Measurements from ENCODE around the gene ATXN1.

The ATXN1 gene

DNA sequence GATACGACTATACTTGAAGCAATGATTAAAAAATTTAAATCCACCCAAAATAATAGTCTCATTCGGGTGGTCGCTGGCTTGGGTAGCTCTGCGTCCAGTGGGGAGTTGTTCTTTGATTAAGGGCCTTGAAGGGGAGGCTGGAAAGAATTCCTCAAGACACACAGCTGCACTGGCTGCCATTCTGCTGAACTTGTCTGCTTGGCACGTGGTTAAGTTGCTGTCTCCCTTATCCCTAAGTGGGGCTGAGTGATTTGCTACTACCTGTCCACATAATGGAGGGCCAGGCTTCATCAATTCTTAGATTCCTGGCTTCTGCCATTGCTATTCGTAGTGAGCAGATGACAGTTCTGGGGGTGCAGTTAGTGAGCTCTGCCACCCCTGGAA, 424.4 kb downstream of the ATXN1 start:
- H3K9ac ChIP-seq (ENCODE audit: low read depth, low read length, poor library complexity), result no peak overlapping the region
- H2BK120ac ChIP-seq (ENCODE audit: low read depth, low read length), result no peak overlapping the region
- no peak overlapping the region for H3K23ac ChIP-seq (ENCODE audit: low read depth, low read length, poor library complexity)
- no peak overlapping the region for H2BK12ac ChIP-seq (ENCODE audit: low read length)
- H3K79me1 ChIP-seq (ENCODE audit: low read depth, low read length), result no peaks in the 10 kb centered on the region
- no peak overlapping the region for H3K27ac ChIP-seq (replicated peaks; ENCODE audit: low read length)
- no CpG with 5 or more reads among the region's 6 CpGs for WGBS, 2 donors (ENCODE audit: extremely low coverage in 2 of 2, insufficient read length in 2 of 2, insufficient replicate concordance in 1 of 2)
- peak overlapping the region; percentile 22 for H4K91ac ChIP-seq (ENCODE audit: low read depth, low read length, poor library complexity)
- no peak overlapping the region for H2AFZ ChIP-seq (ENCODE audit: low read length)
- no peak overlapping the region for H2BK15ac ChIP-seq (ENCODE audit: low read length)
- peaks cover 4 to 14% of the 10 kb centered on the region in 2 donors for H3K4me1 ChIP-seq (ENCODE audit: control insufficient read depth in 2 of 2, insufficient read depth in 1 of 2, low read depth in 1 of 2, low read length in 2 of 2)
- no peaks in the 10 kb centered on the region for H3K27me3 ChIP-seq (ENCODE audit: control insufficient read depth in 3 of 3, insufficient read depth in 3 of 3, low read depth in 1 of 3, low read length in 3 of 3)
- no peak overlapping the region for H2AK5ac ChIP-seq (ENCODE audit: low read depth, low read length)
- no peak for DNase-seq (ENCODE audit: low spot score)
- H3K14ac ChIP-seq (ENCODE audit: low read length), result no peak overlapping the region
- H2BK5ac ChIP-seq (ENCODE audit: low read length), result no peak overlapping the region
- no peak overlapping the region for H4K8ac ChIP-seq (ENCODE audit: low read depth, low read length)
- H3K9me3 ChIP-seq (replicated peaks in 1 of 2; ENCODE audit: control insufficient read depth in 2 of 2, insufficient read depth in 1 of 2, low read depth in 1 of 2, low read length in 2 of 2), result peaks cover 0 to 3% of the 10 kb centered on the region in 2 donors
- H3K18ac ChIP-seq (ENCODE audit: low read length), result no peak overlapping the region
- no peaks in the 10 kb centered on the region for H3K36me3 ChIP-seq (replicated peaks in 1 of 2; ENCODE audit: control insufficient read depth in 2 of 2, insufficient read depth in 2 of 2, low read length in 2 of 2)
- H3K4me3 ChIP-seq (ENCODE audit: low read length in 2 of 2), result no peak overlapping the region
- no peak overlapping the region for H3K4me2 ChIP-seq (ENCODE audit: insufficient read depth, low read length, poor library complexity, severe bottlenecking)
- H3K4ac ChIP-seq (ENCODE audit: low read length), result no peak overlapping the region

DNA sequence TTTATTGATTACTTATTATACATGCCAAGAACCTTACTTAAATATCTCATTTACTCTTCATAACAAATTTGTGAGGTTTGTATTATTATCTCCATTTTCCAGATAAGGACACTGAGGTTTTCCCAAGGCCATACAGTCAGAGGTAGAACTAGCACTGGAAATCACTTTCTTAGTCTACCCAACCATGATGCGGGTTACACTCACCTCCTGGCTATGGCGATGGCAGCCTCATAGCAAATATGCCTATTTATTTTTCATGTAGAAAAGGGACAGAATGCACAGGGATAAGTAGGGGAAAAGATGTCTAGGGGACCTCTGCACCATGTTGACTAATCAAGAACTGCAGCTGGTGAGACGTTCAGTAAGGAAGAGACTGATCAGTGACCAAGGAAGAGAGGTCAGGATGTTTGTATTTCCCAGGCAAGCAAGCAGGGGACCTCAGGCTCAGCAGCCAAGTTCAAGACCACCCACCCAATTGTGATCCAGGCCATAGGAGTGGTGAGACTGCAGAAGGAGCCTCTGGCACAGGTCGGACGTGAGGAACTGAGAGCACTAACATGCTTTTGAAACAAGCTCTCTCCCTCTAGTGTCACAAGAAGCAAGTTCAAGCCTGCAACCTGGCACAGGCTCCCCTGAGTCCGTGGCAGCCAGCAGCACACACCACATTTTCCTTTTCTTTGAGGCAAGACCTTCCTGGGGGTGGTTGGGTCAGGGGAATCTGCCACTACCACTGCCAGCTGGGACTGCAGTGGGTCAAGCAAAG, 425.0 kb downstream of the ATXN1 start:
- no peak overlapping the region for H2BK5ac ChIP-seq (ENCODE audit: low read length)
- no peaks in the 10 kb centered on the region for H3K79me1 ChIP-seq (ENCODE audit: low read depth, low read length)
- no peak overlapping the region for H3K4me3 ChIP-seq (ENCODE audit: low read length in 2 of 2)
- no peaks in the 10 kb centered on the region for H3K36me3 ChIP-seq (replicated peaks in 1 of 2; ENCODE audit: control insufficient read depth in 2 of 2, insufficient read depth in 2 of 2, low read length in 2 of 2)
- no peak overlapping the region for H2AK5ac ChIP-seq (ENCODE audit: low read depth, low read length)
- DNase-seq (ENCODE audit: low spot score), result no peak
- peaks cover 0 to 3% of the 10 kb centered on the region in 2 donors for H3K9me3 ChIP-seq (replicated peaks in 1 of 2; ENCODE audit: control insufficient read depth in 2 of 2, insufficient read depth in 1 of 2, low read depth in 1 of 2, low read length in 2 of 2)
- no peak overlapping the region for H2BK12ac ChIP-seq (ENCODE audit: low read length)
- H3K23ac ChIP-seq (ENCODE audit: low read depth, low read length, poor library complexity), result no peak overlapping the region
- no peaks in the 10 kb centered on the region for H3K27me3 ChIP-seq (ENCODE audit: control insufficient read depth in 3 of 3, insufficient read depth in 3 of 3, low read depth in 1 of 3, low read length in 3 of 3)
- H3K14ac ChIP-seq (ENCODE audit: low read length), result no peak overlapping the region
- no peak overlapping the region for H3K18ac ChIP-seq (ENCODE audit: low read length)
- no CpG with 5 or more reads among the region's 6 CpGs for WGBS, 2 donors (ENCODE audit: extremely low coverage in 2 of 2, insufficient read length in 2 of 2, insufficient replicate concordance in 1 of 2)
- H3K27ac ChIP-seq (replicated peaks; ENCODE audit: low read length), result no peak overlapping the region
- H3K4me1 ChIP-seq (ENCODE audit: control insufficient read depth in 2 of 2, insufficient read depth in 1 of 2, low read depth in 1 of 2, low read length in 2 of 2), result peaks cover 5 to 15% of the 10 kb centered on the region in 2 donors
- no peak overlapping the region for H3K4me2 ChIP-seq (ENCODE audit: insufficient read depth, low read length, poor library complexity, severe bottlenecking)
- H3K9ac ChIP-seq (ENCODE audit: low read depth, low read length, poor library complexity), result no peak overlapping the region
- no peak overlapping the region for H2AFZ ChIP-seq (ENCODE audit: low read length)
- H2BK120ac ChIP-seq (ENCODE audit: low read depth, low read length), result no peak overlapping the region
- H2BK15ac ChIP-seq (ENCODE audit: low read length), result no peak overlapping the region
- H4K8ac ChIP-seq (ENCODE audit: low read depth, low read length), result no peak overlapping the region
- no peak overlapping the region for H4K91ac ChIP-seq (ENCODE audit: low read depth, low read length, poor library complexity)
- H3K4ac ChIP-seq (ENCODE audit: low read length), result no peak overlapping the region

DNA sequence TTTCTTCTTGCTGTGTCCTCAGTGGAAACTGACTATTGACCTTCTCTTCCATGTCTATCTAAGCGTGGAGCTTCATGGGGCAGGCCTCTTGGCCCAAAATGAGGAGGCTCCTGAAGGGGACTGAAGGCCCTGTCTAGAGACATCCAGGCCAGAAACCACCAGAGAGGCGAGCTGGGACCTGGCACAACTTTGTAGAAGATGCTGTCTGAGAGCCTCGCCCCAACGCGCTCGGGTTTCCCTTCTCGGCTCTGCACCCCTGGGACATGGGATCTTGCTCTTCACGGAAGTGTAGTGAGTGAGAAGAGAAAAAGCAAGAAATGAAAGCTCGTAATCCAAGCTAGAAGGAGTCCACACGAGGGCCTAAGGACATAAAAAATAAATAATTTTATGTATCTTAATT, 426.1 kb downstream of the ATXN1 start:
- Histone ChIP-seq H2AK5ac (ENCODE audit: low read depth, low read length) (no peak overlapping the region), H3K27me3 (ENCODE audit: control insufficient read depth in 3 of 3, insufficient read depth in 3 of 3, low read depth in 1 of 3, low read length in 3 of 3) (no peaks in the 10 kb centered on the region), H3K36me3 (replicated peaks in 1 of 2; ENCODE audit: control insufficient read depth in 2 of 2, insufficient read depth in 2 of 2, low read length in 2 of 2) (no peaks in the 10 kb centered on the region), H4K8ac (ENCODE audit: low read depth, low read length) (no peak overlapping the region), H3K27ac (replicated peaks; ENCODE audit: low read length) (no peak overlapping the region), H3K23ac (ENCODE audit: low read depth, low read length, poor library complexity) (no peak overlapping the region), H2BK5ac (ENCODE audit: low read length) (no peak overlapping the region), H3K4me2 (ENCODE audit: insufficient read depth, low read length, poor library complexity, severe bottlenecking) (no peak overlapping the region), H3K4me1 (ENCODE audit: control insufficient read depth in 2 of 2, insufficient read depth in 1 of 2, low read depth in 1 of 2, low read length in 2 of 2) (peaks cover 5 to 15% of the 10 kb centered on the region in 2 donors), H3K18ac (ENCODE audit: low read length) (no peak overlapping the region), H3K9ac (ENCODE audit: low read depth, low read length, poor library complexity) (no peak overlapping the region), H2BK15ac (ENCODE audit: low read length) (no peak overlapping the region), H2BK120ac (ENCODE audit: low read depth, low read length) (no peak overlapping the region), H2AFZ (ENCODE audit: low read length) (no peak overlapping the region), H3K4ac (ENCODE audit: low read length) (no peak overlapping the region), H3K14ac (ENCODE audit: low read length) (no peak overlapping the region), H3K9me3 (replicated peaks in 1 of 2; ENCODE audit: control insufficient read depth in 2 of 2, insufficient read depth in 1 of 2, low read depth in 1 of 2, low read length in 2 of 2) (no peaks in the 10 kb centered on the region), H3K79me1 (ENCODE audit: low read depth, low read length) (no peaks in the 10 kb centered on the region), H2BK12ac (ENCODE audit: low read length) (no peak overlapping the region), H4K91ac (ENCODE audit: low read depth, low read length, poor library complexity) (no peak overlapping the region), H3K4me3 (ENCODE audit: low read length in 2 of 2) (no peak overlapping the region)
- DNase-seq (ENCODE audit: low spot score), result no peak
- no CpG with 5 or more reads among the region's 10 CpGs for WGBS, 2 donors (ENCODE audit: extremely low coverage in 2 of 2, insufficient read length in 2 of 2, insufficient replicate concordance in 1 of 2)

DNA sequence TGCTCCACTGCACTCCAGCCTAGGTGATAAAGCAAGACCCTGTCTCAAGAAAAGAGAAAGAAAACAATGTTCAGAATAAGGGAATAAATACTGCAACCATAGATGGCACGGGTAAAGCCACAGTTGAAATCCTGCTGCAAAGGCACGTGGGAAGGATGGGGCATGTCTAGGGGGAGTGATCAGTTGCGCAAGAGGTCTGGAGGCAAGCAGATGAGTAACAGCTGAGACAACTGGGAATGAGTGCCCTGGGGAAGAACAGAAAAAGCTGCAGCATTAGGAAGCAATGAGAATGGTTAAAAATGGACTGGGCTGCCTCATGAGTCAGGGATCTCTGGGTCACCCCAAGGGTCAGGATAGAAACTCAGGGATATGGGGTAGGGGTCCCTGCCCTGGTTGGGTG, 426.6 kb downstream of the ATXN1 start:
- no peak overlapping the region for H3K4me2 ChIP-seq (ENCODE audit: insufficient read depth, low read length, poor library complexity, severe bottlenecking)
- H3K36me3 ChIP-seq (replicated peaks in 1 of 2; ENCODE audit: control insufficient read depth in 2 of 2, insufficient read depth in 2 of 2, low read length in 2 of 2), result no peaks in the 10 kb centered on the region
- no peak overlapping the region for H3K18ac ChIP-seq (ENCODE audit: low read length)
- peaks cover 5 to 15% of the 10 kb centered on the region in 2 donors for H3K4me1 ChIP-seq (ENCODE audit: control insufficient read depth in 2 of 2, insufficient read depth in 1 of 2, low read depth in 1 of 2, low read length in 2 of 2)
- H2BK12ac ChIP-seq (ENCODE audit: low read length), result no peak overlapping the region
- DNase-seq (ENCODE audit: low spot score), result no peak
- H3K27me3 ChIP-seq (ENCODE audit: control insufficient read depth in 3 of 3, insufficient read depth in 3 of 3, low read depth in 1 of 3, low read length in 3 of 3), result peaks cover 0 to 1% (median 0%) of the 10 kb centered on the region in 3 experiments
- no peak overlapping the region for H3K23ac ChIP-seq (ENCODE audit: low read depth, low read length, poor library complexity)
- no peak overlapping the region for H4K8ac ChIP-seq (ENCODE audit: low read depth, low read length)
- H2AFZ ChIP-seq (ENCODE audit: low read length), result no peak overlapping the region
- no peaks in the 10 kb centered on the region for H3K79me1 ChIP-seq (ENCODE audit: low read depth, low read length)
- H3K4ac ChIP-seq (ENCODE audit: low read length), result no peak overlapping the region
- H2BK120ac ChIP-seq (ENCODE audit: low read depth, low read length), result no peak overlapping the region
- no peaks in the 10 kb centered on the region for H3K9me3 ChIP-seq (replicated peaks in 1 of 2; ENCODE audit: control insufficient read depth in 2 of 2, insufficient read depth in 1 of 2, low read depth in 1 of 2, low read length in 2 of 2)
- no peak overlapping the region for H3K4me3 ChIP-seq (ENCODE audit: low read length in 2 of 2)
- no peak overlapping the region for H4K91ac ChIP-seq (ENCODE audit: low read depth, low read length, poor library complexity)
- no peak overlapping the region for H2AK5ac ChIP-seq (ENCODE audit: low read depth, low read length)
- H3K9ac ChIP-seq (ENCODE audit: low read depth, low read length, poor library complexity), result no peak overlapping the region
- no peak overlapping the region for H3K27ac ChIP-seq (replicated peaks; ENCODE audit: low read length)
- H2BK15ac ChIP-seq (ENCODE audit: low read length), result no peak overlapping the region
- H2BK5ac ChIP-seq (ENCODE audit: low read length), result no peak overlapping the region
- no CpG with 5 or more reads among the region's 3 CpGs for WGBS, 2 donors (ENCODE audit: extremely low coverage in 2 of 2, insufficient read length in 2 of 2, insufficient replicate concordance in 1 of 2)
- H3K14ac ChIP-seq (ENCODE audit: low read length), result no peak overlapping the region
